ENCODE results near the gene RIMBP2. TPM values are rescaled to one million over a fixed set of nuclear protein-coding genes. Genes with fewer than 3 reads are reported as not detected.

Gene RIMBP2
- polyA plus RNA-seq, 1 donor from 2014 or later, result 14.6 TPM

DNA sequence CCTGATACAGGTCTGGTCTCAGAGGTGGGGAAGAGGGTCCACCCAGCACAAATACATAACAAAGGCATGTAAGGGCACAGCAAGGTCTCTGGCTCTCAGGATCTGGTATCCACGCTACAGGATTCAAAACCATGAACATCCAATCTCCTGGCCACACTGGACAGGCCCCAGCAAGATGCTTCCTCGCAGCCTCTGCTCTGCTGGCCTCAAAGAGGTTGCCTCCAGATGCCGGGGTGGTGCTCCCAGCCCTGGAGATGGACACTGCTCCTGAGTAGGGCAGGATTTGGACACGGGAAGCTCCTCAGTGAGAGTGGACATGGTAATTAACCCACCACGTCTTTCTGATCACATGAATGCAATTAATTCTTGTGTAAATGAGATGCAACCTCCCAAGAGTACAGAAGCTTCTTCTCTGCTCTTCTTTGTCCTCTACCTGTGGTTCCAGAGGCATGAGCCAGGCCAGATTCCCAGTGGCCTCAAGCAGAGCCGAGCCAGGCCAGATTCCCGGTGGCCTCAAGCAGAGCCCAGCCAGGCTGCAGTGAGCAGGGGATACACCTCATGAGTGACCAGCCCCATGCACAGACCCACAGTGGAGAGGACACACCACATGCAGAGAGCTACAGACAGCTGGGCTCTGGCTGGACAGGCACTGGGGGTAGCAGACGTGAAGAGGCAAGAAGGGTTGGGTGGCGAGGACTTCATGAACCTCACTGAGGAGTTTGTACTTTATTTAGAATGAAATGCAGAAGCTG is 192.1 kb downstream of the RIMBP2 start:
- no peak overlapping the region for H3K4me3 ChIP-seq (ENCODE audit: low read length)
- no peak overlapping the region for H3K4me2 ChIP-seq (ENCODE audit: low read length)
- no peaks in the 10 kb centered on the region for H3K27me3 ChIP-seq (ENCODE audit: insufficient read depth, low read depth, low read length)
- no peak overlapping the region for H3K27ac ChIP-seq (ENCODE audit: low read length)
- H2AFZ ChIP-seq (ENCODE audit: low read depth, low read length), result no peak overlapping the region
- no peaks in the 10 kb centered on the region for H3K9me2 ChIP-seq (ENCODE audit: insufficient read depth, low read length)
- H3F3A ChIP-seq (ENCODE audit: insufficient read depth, low read length, poor library complexity, severe bottlenecking), result no peaks in the 10 kb centered on the region
- TF ChIP-seq TAF1 (IDR thresholded peaks at IDR 0.05; ENCODE audit: low read depth) (no peak), MXI1 (conservative IDR thresholded peaks at IDR 0.05; ENCODE audit: poor library complexity, severe bottlenecking) (no peak), EZH2 (IDR thresholded peaks at IDR 0.05; ENCODE audit: borderline replicate concordance, insufficient read depth, low read length, poor library complexity, severe bottlenecking) (no peak), SMC3 (conservative IDR thresholded peaks at IDR 0.05; ENCODE audit: poor library complexity) (no peak), EP300 (conservative IDR thresholded peaks at IDR 0.05; ENCODE audit: poor library complexity, severe bottlenecking) (no peak)
- TF ChIP-seq, protein P1, sequence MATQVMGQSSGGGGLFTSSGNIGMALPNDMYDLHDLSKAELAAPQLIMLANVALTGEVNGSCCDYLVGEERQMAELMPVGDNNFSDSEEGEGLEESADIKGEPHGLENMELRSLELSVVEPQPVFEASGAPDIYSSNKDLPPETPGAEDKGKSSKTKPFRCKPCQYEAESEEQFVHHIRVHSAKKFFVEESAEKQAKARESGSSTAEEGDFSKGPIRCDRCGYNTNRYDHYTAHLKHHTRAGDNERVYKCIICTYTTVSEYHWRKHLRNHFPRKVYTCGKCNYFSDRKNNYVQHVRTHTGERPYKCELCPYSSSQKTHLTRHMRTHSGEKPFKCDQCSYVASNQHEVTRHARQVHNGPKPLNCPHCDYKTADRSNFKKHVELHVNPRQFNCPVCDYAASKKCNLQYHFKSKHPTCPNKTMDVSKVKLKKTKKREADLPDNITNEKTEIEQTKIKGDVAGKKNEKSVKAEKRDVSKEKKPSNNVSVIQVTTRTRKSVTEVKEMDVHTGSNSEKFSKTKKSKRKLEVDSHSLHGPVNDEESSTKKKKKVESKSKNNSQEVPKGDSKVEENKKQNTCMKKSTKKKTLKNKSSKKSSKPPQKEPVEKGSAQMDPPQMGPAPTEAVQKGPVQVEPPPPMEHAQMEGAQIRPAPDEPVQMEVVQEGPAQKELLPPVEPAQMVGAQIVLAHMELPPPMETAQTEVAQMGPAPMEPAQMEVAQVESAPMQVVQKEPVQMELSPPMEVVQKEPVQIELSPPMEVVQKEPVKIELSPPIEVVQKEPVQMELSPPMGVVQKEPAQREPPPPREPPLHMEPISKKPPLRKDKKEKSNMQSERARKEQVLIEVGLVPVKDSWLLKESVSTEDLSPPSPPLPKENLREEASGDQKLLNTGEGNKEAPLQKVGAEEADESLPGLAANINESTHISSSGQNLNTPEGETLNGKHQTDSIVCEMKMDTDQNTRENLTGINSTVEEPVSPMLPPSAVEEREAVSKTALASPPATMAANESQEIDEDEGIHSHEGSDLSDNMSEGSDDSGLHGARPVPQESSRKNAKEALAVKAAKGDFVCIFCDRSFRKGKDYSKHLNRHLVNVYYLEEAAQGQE (IDR thresholded peaks at IDR 0.05; ENCODE audit: borderline replicate concordance), result no peak
- H3K9me3 ChIP-seq (ENCODE audit: low read length), result no peaks in the 10 kb centered on the region
- H3K36me3 ChIP-seq (ENCODE audit: insufficient read depth, low read length), result no peaks in the 10 kb centered on the region
- no peaks in the 10 kb centered on the region for H4K20me1 ChIP-seq (ENCODE audit: insufficient read depth)
- H3K79me2 ChIP-seq (replicated peaks; ENCODE audit: insufficient read depth, low read length), result no peaks in the 10 kb centered on the region
- H3K9ac ChIP-seq (ENCODE audit: low read length), result no peak overlapping the region

DNA sequence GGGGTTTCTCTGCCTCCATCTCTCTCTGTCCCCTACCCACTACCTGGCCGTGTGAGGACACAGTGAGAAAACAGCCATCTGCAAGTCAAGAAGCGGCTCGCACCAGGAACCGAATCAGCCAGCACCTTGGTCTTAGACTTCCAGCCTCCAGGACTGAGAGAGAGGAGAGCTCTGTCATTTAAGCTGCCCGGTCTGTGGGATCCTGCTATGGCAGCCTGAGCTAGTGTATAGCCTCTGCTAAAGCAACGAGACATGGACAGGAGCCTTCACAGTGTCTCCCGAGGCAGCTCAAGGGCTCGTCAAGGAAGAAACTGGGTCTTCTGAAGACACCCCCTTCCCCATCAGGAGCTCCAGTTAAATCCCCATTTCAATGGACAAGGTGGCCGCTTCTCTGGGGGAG is 192.9 kb downstream of the RIMBP2 start:
- TF ChIP-seq EP300 (conservative IDR thresholded peaks at IDR 0.05; ENCODE audit: poor library complexity, severe bottlenecking) (no peak), MXI1 (conservative IDR thresholded peaks at IDR 0.05; ENCODE audit: poor library complexity, severe bottlenecking) (no peak), POLR2AphosphoS5 (IDR thresholded peaks at IDR 0.05) (no peak), SMC3 (conservative IDR thresholded peaks at IDR 0.05; ENCODE audit: poor library complexity) (no peak), EZH2 (IDR thresholded peaks at IDR 0.05; ENCODE audit: borderline replicate concordance, insufficient read depth, low read length, poor library complexity, severe bottlenecking) (no peak), RAD21 (conservative IDR thresholded peaks at IDR 0.05) (no peak), TAF1 (IDR thresholded peaks at IDR 0.05; ENCODE audit: low read depth) (no peak), CTCF (IDR thresholded peaks at IDR 0.05; ENCODE audit: poor library complexity, severe bottlenecking) (no peak)
- TF ChIP-seq, protein P1 (IDR thresholded peaks at IDR 0.05; ENCODE audit: borderline replicate concordance), result no peak
- Histone ChIP-seq H3K4me2 (ENCODE audit: low read length) (no peak overlapping the region), H3K9me3 (ENCODE audit: low read length) (peaks cover 5% of the 10 kb centered on the region), H3K36me3 (ENCODE audit: insufficient read depth, low read length) (no peaks in the 10 kb centered on the region), H3K27me3 (ENCODE audit: insufficient read depth, low read depth, low read length) (no peaks in the 10 kb centered on the region), H2AFZ (ENCODE audit: low read depth, low read length) (no peak overlapping the region), H3K9me2 (ENCODE audit: insufficient read depth, low read length) (no peaks in the 10 kb centered on the region), H3K4me3 (ENCODE audit: low read length) (no peak overlapping the region), H3K79me2 (replicated peaks; ENCODE audit: insufficient read depth, low read length) (no peaks in the 10 kb centered on the region), H3F3A (ENCODE audit: insufficient read depth, low read length, poor library complexity, severe bottlenecking) (no peaks in the 10 kb centered on the region), H3K27ac (ENCODE audit: low read length) (no peak overlapping the region), H3K9ac (ENCODE audit: low read length) (no peak overlapping the region), H4K20me1 (ENCODE audit: insufficient read depth) (no peaks in the 10 kb centered on the region)

Data from neural cell (in vitro differentiated cells).